Stimulated activated CD4-positive, alpha-beta T cell treated with anti-CD3 and anti-CD28 coated beads, TNF-alpha, amount 100 ng/mL, for 4 hours (primary cell): ENCODE measurements around the gene CSH1.
"Not testable (repeated sequence)": the region's sequence is repeated elsewhere in the genome, so short reads cannot be mapped to it uniquely, and the experiment has no call there.

Source experiments
- DNase-seq, 3 experiments: peaks; one replicate each; pipeline ENCODE4 v3.0.0-alpha.2; 2020; ENCODE audit warnings: low read depth in 3 of 3

Gene CSH1

DNA sequence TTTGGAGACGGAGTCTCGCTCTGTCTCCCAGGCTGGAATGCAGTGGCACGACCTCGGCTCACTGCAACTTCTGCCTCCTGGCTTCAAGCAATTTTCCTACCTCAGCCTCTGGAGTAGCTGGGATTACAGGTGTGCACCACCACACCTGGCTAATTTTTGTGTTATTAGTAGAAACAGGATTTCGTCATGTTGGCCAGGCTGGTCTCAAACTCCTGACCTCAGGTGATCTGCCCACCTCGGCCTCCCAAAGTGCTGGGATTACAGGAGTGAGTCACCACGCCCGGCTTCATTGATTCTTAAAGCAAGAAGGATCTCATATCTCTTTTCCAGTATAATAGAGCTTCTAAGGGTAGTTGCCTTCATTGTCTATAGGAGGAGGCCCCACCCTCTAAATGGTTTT is 8.4 kb upstream of the CSH1 start:
- DNase-seq: not testable (repeated sequence)

DNA sequence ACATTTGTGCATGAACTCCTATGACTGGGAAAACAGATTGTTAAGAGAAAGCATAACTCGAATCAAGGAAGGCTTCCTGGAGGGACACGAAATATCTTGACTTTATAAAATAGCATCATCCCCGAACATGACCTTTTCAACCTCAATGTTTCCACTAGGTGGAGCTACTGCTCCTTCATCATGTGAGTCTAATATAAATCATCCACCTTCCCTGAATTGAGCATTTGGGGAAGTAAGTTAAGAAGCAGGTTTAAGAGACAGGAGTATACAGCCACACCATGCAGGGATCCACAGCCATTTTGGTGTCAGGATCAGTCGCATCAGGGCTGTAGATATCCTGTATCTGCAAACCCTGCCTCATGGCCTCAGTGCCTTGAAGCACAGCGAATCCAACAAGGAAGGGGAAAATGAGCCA is 7.4 kb upstream of the CSH1 start:
- not testable (repeated sequence) for DNase-seq

- DNase-seq: not testable (repeated sequence)
These were observed 5.6 kb upstream of the CSH1 start for GRCh38 chr17:63901971-63902370.

DNA sequence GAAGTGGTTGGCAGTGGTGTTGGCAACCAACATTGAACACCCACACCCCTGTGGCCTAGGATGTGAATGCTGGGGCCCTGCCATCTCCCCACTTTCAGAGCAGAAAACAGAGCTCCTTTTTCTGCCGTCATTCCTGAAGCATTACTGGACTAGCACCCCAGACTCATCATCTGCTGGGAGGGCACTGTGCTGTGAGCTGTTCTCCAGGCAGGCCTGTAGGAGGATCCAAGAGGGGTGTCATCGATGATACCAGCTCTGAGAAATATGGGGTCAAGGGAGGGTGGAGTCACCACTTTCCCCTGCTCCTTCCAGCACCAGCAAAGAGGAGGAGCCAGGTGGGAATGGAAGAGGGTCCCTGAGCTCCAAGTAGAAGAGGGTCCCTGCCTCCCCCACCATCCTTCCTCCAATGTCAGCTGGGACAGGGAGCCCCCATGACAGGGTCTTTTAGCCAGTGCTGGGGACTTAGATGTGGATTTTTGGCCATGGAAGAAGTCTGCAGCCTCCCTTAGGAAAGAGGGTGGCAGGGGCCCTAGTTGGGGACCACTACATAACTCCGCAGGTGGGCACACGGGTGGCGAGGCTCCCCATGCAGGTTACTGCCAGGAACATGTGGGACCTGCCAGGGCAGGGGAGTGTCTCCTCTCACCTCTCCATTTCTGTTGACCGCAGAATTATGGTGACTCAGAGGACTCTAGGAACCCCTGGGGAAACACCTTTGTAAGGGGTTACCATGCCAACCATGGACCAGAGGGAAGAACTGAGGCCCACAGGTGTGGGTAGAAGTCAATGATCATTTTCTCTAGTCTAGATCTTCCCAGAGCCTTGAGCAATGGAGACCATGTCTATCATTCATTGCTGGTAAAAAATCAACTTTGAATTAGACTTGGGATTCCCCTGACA is 2.8 kb upstream of the CSH1 start:
- DNase-seq: not testable (repeated sequence)

DNA sequence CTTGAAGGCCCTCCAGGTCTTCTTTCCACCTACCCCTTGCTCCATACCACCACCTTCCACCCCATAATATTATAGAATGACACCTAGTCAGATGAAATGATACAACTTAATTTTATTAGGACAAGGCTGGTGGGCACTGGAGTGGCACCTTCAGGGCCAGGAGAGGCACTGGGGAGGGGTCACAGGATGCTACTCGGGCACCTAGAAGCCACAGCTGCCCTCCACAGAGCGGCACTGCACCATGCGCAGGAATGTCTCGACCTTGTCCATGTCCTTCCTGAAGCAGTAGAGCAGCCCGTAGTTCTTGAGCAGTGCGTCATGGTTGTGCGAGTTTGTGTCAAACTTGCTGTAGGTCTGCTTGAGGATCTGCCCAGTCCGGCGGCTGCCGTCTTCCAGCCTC is 1.6 kb downstream of the CSH1 start:
- DNase-seq: not testable (repeated sequence)

- not testable (repeated sequence) for DNase-seq
These were observed 2.4 kb downstream of the CSH1 start for GRCh38 chr17:63894021-63894420.

DNA sequence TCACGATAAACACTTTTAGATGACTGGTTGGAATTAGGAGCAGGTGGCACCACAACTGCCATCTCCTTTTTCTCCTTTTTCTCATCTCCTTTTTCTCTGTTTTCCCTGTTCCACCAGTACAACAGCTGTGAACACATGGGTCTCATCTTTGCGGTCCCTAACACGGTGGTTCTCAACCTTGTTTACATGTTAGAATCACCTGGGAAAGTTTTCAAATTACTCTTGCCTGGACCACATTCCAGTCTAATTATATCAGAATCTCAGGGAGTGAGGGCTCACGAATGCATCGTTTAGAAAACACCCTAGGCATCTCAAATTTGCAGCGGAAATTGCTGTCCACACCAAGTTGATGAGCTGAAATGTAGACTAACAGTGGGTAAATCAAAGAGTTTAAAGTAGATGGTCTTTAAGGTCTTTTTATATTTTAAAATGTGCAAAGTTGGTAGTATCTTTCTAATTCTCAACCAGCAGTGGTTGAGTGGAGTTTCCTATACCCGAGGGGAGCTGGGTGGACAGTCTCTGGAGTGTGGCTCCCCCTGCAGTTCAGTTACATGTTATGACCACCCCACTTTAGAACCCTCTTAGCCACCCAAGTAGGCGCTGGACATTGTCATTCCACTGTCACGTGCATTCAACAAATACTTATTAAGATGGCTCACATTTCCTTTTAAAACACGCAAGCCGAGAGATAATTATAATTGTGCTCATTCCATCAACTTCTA is 3.9 kb downstream of the CSH1 start:
- not testable (repeated sequence) for DNase-seq

- not testable (repeated sequence) for DNase-seq
These were observed 7.1 kb downstream of the CSH1 start for GRCh38 chr17:63889026-63889848.

DNA sequence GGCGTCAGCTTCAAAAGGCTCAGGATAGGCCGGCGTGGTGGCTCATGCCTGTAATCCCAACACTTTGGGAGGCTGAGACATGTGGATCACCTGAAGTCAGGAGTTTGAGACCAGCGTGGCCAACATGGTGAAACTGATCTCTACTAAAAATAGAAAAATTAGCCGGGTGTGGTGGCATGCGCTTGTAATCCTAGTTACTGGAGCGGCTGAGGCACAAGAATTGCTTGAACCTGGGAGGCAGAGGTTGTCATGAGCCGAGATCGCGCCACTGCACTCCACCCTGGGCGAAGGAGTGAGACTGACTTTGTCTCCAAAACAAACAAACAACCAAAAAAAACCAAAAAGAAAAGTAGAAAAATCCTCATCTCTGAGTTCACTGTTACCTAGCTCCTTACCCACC is 11.3 kb downstream of the CSH1 start:
- DNase-seq: not testable (repeated sequence)

GRCh38 chr17:63882626-63883126 is 13.7 kb downstream of the CSH1 start:
- not testable (repeated sequence) for DNase-seq

DNA sequence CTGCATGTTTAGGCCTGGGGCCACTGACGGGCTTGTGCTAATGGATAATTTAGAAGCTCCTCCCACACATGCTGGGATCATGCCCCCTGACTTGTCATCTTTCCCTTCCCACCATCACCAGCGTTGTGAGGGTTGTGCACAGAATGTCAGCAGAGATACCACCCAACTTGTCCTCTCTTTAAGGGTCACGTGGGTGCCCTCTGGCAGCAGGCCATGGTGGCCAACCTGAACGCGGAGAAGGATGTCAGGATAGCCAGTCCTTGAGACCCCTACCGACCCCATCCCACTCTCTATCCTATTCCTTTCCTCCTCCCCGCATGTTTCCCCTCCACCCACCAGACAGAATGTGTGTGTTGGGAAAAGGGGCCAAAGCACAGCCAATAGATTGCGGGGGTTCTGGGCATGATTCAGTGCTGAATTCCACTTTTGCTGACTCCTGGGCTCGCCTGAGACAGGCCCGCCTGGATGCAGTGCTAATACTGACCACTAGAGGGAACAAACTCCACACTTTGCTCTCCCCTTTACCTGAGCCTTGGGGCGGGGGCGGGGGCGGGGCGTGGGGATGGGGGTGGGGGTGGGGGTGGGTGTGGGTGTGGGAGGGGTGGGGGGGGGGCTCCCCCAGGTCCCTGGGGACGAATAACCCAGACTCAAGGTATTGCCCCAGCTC is 14.3 kb downstream of the CSH1 start, which contains the start of gene GH2:
Gene GH2 (minus strand): TSS at position 10 of the 667 bp plus-strand sequence. CDS start 143 bp downstream, outside the sequence.
- peak; percentile 20 to 33 (median 30) for DNase-seq

DNA sequence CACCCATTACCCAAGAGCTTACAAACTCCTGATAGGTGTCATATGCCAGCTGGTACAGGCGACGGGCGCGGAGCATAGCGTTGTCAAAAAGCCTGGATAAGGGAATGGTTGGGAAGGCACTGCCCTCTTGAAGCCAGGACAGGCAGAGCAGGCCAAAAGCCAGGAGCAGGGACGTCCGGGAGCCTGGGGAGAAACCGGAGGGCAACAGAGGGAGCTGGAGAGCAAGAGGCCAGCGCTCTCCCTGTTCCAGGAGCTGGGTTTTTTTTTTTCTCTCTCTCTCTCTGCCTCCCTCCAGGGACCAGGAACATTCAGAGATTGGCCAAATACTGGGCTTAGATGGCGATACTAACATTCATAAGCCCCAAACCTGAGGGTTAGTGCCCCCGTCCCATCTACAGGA is 15.0 kb downstream of the CSH1 start:
- DNase-seq: not testable (repeated sequence)

DNA sequence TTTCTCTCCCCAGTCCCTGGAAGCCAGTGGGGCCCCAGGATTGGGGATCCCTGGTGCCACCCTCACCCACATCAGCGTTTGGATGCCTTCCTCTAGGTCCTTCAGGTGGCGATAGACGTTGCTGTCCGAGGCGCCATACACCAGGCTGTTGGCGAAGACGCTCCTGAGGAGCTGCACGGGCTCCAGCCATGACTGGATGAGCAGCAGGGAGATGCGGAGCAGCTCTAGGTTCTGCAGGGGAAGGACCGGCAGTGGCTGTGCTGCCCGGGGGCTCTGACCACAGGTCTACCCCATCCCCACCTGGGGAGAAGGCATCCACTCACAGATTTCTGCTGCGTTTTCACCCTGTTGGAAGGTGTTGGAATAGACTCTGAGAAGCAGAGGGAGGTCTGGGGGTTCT is 15.7 kb downstream of the CSH1 start:
- no peak for DNase-seq

GRCh38 chr17:63878413-63878812 is 18.0 kb downstream of the CSH1 start:
- not testable (repeated sequence) for DNase-seq

DNA sequence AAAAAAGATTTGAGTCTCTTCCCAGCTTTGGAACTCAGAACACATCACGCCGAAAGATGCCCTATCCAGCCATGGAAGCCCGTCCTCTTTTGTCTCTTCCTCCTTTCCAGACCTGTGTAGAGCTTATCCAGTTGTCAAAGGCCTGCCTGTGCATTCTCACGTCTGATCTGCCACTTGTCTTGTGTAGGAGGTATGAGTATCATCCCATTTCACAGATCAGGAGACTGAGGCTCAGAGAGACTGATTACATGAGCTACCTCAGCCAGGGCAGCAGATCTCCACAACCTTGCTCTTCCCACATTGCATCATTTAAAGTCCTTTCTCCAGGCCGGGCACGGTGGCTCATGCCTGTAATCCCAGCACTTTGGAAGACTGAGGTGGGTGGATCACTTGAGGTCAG is 21.7 kb downstream of the CSH1 start:
- not testable (repeated sequence) for DNase-seq

DNA sequence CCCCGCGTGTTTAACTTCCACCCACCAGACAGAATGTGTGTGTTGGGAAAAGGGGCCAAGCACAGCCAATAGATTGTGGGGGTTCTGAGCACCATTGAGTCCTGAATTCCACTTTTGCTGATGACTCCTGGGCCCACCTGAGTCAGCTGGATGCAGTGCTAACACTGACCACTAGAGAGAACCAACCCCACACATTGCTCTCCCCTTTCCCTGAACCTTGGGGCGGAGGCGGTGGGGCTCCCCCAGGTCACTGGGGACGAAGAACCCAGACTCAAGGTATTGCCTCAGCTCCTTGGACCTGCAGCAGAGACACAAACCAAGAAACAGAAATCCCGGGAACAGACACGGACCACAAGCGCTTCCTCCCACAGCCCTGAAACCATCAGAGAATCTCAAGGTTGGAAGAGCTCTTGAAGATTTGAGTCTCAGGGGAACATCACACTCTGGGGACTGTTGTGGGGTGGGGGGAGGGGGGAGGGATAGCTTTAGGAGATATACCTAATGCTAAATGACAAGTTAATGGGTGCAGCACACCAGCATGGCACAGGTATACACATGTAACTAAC is 22.2 kb downstream of the CSH1 start:
- not testable (repeated sequence) for DNase-seq

GRCh38 chr17:63873577-63873976 is 22.8 kb downstream of the CSH1 start, which contains the start of gene CSH2:
TSS of gene CSH2 (minus strand) at chr17:63873677. CDS start at chr17:63873614, 63 bp downstream.
- not testable (repeated sequence) for DNase-seq

DNA sequence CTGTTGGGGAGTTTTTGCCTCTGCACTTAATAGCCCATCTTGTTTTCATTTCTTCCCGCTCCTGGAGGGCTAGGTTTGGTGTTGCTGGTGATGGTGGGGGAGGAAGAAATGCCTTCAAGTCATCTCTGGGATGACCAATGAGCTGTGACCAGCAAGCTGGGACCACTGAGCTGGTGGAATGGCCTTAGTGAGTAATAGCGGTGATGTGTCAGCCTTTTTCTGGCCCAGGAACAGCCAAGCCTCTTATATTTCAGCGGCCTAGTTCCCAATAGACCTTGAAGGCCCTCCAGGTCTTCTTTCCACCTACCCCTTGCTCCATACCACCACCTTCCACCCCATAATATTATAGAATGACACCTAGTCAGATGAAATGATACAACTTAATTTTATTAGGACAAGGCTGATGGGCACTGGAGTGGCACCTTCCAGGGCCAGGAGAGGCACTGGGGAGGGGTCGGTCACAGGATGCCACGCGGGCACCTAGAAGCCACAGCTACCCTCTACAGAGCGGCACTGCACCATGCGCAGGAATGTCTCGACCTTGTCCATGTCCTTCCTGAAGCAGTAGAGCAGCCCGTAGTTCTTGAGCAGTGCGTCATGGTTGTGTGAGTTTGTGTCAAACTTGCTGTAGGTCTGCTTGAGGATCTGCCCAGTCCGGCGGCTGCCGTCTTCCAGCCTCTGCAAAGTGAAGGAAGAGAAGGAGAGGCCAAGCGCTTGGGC is 24.6 kb downstream of the CSH1 start:
- not testable (repeated sequence) for DNase-seq

DNA sequence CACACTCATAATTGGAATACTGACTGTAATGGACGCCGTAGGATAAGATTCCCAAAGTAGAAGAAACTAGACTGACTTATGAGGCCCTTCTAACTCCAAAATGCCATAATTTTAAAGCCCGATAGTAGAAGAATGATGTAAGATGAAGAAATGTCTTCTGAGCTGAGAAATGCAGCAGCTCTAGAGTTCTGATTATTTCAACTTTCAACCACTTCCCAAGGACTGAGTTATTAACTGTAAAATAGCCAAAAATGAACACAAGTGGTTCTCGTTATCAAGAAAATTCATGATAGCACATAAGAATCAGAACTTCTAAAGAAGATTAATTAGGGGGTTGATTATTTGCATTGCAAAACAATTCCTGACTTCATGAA is 26.1 kb downstream of the CSH1 start:
- DNase-seq: not testable (repeated sequence)
